ENCODE results near the gene ACYP1.
"Not testable (repeated sequence)": the region's sequence is repeated elsewhere in the genome, so short reads cannot be mapped to it uniquely, and the experiment has no call there.

ACYP1 gene

DNA sequence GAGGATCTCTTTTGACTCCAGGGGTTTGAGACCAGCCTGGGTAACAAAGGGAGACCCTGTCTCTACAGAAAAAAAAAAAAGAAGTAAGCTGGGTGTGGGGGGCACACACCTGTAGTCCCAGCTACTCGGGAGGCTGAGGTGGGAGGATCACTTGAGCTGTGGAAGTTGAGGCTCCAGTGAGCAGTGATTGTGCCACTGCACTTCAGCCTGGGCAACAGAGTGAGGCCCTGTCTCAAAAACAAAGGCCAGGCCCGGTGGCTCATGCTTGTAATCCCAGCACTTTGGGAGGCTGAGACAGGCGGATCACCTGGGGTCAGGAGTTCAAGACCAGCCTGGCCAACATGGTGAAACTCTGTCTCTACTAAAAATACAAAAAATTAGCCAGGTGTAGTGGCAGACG is 3.9 kb upstream of the ACYP1 start:
- not testable (repeated sequence) for DNase-seq

DNA sequence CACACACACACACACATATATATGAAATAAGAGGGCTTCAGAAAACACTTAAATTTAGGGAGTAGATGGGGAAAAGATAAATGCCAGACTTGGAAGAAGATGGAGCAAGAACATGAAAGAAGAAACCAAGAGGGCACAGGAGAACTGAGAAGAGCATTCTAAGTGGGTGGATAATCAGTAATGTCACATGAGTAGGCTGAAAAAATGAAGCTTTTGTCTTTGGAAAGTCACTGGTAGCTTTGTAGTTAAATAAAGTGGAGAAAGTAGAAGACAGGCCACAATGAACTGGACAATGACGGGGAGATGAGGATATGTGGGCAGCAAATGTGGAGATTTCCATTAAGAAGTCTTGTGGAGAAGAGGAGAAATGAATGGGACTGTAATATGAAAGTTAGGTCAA is 3.4 kb upstream of the ACYP1 start:
- no peak for DNase-seq

DNA sequence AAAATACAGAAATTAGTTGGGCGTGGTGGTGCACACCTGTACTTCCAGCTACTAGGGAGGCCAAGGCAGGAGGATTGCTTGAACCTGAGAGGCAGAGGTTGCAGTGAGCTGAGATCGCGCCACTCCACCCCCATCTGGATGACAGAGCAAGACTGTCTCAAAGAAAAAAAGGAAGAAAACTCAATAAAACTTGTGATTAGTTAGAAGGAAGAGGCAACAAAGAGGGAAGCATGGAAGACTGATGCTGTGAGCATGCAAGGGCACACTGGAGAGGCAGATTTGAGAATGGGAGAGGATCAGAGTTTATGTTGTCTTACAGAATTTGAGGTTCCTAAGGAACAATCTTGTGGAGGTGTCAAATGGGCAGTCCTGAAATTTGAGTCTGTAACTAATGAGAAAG is 2.9 kb upstream of the ACYP1 start:
- no peak for DNase-seq

DNA sequence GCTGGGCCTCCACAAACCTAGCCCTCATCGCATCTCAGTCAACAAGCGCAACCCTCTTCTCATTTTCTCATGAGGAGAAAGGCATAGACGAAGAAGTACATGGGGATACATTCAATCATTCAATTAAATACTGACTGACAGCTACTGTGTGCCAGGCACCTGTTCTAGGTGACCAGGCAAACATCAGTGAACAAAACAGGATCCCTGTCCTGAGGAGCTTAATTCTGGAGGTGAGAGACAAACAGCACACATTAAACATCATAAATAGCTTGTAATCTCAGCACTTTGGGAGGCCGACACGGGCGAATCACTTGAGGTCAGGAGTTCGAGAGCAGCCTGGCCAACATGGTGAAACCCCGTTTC is 362 bp upstream of the ACYP1 start:
- DNase-seq, result no peak

DNA sequence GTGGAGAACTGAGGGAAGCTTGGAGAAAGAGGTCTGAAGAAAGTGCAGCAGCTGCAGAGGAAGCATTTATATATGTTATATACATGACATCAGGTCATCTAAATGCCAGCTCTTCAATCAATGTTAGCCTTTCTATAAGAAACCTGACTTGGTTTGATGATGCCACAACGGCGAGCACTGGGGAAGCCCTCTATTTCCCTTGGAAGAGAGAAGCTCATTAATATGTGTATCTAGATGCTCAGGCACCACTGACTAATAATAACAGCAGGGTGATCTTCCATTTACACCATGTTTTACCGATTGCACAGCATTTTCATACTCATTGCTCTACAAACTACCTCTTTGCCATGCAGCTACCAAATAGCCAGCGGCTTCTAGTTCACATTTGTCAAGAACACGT is 811 bp downstream of the ACYP1 start:
- DNase-seq, result no peak

DNA sequence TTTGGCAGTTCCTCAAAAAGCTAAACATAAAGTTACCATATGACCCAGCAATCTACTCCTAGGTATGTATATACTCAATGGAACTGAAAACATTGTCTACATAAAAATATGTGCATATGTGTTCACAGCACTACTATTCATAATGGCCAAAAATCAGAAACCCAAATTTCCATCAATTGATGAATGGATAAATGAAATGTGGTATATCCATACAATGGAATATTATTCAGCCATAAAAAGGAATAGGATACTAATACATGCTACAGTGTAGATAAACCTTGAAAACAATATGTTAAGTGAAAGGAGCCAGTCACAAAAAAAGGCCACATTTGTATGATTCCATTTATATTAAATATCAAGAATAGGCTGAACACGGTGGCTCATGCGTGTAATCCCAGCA is 3.4 kb downstream of the ACYP1 start:
- DNase-seq, result no peak

DNA sequence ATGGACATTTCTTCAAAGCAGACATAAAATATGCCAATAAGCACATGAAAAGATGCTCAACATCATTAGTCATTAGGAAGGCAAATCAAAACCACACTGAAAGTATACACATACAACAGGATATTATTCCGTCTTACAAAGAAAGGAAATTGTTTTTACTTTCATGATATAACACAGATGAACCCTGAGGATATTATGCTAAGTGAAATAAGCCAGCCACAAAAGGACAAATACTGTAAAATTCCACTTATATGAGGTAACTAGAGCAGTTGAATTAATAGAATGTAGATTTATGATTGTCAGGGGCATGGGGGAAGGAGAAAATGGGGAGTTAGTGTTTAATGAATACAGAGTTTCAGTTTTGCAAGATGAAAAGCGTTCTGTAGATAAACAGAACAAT is 4.2 kb downstream of the ACYP1 start:
- no peak for DNase-seq

DNA sequence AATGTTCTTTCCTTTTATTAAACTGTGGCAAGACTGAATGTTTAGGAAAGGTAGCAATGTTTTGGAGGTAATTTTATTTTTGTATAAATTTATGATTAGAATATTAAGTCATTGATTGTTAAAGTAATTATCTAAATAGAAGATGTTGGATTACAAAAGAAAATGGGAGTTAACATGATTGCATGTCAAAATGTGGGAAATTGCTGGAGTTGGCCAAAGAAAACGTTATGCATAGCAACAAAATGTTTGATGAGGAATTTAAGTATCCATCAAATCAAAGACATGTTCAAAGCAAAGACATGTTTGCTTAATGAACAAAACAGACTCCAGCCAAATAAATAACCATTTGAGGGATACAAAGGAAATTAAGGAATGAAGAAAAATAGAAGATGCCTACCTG is 9.4 kb downstream of the ACYP1 start:
- DNase-seq, result no peak

DNA sequence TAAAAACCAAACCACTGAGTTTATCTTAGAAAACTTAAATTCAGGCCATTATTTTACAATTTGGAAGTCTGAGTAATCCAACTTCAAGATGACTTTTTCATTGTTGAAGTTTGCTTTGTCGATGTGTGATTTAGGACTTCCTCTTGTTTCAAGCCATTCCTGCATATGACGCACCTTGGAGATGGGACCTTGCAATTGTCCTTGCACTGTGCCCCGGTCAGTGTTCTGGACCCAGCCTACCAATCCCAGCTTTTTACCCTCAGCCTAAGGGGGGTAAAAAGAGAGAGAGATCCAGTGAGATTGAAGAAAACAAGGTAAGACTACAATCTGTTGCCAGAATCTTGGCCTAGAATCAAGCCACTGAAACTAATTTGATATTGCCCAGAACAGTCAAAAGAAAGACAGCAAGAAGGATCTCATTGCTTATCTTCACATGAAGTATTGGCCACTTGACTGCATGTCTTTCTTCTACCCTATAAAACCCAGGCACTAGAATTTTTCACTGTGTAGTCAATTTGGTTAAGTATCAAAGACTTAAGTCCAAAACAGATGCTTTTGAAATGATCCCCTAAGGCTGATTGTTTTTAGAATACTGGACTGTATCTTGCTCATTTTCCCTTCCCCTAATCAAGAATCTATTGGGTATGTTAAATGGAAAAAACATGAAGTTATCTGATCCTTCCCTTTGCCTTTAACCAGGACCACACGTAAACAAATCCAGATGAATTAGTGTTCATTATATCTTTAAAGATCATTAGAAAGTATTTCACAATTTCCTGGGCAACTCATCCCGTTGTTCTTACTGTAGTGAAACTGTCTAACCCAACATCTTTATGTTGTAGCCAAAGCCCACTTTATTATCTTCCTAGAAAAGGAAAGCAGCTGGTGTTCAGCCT is 10.2 kb downstream of the ACYP1 start:
- no peak for DNase-seq

DNA sequence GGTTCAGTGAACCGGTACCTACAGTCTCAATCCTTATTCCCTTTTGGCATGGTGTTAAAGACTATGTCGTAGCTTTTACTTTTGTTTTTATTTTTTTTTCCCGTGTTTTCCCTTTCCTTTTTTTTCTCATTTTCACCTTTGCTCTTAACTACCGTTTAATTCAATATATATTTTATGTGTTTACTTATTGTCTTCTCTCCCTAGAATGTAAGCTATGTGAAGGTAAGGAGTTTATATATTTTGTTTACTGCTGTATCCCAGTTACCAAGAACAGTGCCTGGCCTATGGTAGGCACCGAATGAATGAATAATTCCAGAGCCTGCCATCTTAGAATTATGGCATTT is 12.3 kb downstream of the ACYP1 start:
- DNase-seq, result no peak

DNA sequence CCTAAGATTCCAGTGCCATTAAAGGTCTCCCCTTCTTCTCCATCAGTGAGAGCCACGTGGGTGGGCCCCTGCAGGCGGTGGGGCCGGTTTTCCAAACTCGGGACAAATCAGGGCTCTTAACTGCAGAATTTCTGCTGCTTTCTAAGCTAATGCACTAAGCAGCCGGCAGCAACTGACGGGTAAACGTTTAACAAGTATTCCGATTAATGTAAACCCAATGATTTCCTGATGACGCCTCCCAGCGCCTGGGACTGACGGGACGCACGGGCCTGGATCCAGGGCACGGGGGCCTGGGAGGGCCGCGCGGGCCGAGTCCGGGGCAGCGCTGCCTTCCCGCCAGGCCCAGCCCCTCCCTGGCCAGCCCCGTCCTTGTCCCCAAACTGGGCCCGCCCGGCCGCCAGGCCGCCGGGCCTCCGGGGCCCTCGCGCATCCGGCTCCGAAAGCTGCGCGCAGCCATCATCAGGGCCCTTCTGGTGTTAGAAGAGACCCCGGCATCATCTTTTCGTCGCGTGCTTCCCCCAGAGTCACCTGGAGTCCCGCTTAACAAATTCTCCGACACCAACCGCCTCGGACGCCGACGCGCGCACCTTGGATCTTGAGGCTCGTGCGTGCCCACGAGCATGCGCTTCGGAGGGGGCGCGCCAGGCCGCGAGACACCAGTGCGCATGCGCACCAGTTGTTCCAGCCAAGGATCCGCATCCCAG is 12.8 kb downstream of the ACYP1 start, which contains the start of gene MLH3:
TSS of gene MLH3 (minus strand) at position 616 of the 704 bp plus-strand sequence. CDS start 1,812 bp downstream, outside the sequence.
- peak; percentile 87 for DNase-seq

DNA sequence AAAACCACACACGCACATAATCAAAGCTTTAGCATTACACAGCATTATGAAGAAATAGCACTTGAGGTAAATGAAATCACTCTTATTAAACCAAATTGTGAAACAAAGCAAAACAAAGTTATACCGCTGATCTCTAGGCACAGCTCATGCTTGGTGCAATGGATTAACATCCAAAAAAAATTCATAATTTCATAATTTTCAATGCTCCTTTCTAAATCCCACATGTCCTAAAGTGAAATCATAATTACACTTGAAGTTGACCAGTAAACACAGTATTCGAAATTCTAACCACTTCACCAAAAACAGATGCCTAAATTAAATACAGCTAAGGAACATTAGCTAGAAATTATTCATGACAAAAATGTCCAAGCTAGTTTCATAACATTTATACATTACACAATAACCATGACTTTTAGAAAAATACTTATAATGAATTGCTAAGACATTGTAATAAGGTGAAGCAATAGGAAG is 14.1 kb downstream of the ACYP1 start:
- DNase-seq, result no peak

DNA sequence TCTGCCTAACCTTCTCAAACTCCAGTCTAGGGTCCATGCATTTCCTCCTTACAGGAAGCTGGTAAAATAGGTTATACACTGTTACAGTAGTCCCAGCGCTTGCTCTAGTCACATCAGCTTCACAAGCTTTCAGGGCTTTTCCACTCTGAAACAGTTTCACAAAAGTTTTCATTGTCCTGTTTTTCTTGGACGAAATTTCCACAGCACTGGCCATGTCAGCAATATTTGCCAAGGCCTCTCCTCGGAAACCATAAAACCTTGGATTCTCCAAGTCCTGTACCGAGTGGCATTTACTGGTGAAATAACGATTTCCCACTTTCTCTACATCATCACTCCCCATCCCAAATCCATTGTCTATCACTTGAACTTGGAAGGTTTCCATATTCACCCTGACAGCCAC is 14.7 kb downstream of the ACYP1 start:
- DNase-seq, result no peak

DNA sequence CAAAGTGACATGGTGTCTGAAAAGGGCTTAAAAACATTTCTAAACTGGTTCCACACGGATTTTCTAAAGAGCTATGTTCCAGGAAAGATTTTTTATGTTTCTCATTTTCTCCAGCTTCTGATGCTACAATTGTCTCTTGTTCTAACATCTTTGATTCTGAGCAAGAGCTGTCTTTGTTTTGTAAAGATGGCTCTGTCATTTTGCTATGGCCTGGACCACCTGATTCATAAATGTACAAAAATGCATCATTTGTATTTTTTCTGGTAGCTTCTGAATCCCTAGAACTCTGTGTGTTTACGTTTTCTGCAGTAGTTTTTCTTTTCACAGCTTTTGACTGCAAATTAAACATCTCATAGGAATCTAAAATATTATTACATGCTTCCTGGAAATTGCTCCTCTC is 15.7 kb downstream of the ACYP1 start:
- DNase-seq, result no peak

DNA sequence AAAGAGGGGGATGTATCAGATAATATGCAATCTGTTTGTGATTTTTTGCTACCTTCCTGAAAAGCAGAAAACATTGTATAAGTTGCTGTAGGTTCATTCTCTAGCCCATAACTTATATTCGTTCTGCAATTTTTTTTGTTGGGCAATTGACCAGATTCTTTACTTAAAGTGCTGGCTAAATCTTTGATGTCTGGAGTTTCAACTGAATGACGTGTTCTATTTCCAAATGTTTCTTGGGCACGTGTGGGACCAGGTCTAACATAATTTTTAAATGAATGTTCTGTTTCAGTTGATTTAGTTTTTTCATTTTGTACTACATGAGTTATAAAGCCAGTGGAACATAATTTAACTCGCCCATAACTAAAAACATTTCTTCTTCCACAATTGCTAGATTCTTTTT is 16.3 kb downstream of the ACYP1 start:
- DNase-seq, result no peak

DNA sequence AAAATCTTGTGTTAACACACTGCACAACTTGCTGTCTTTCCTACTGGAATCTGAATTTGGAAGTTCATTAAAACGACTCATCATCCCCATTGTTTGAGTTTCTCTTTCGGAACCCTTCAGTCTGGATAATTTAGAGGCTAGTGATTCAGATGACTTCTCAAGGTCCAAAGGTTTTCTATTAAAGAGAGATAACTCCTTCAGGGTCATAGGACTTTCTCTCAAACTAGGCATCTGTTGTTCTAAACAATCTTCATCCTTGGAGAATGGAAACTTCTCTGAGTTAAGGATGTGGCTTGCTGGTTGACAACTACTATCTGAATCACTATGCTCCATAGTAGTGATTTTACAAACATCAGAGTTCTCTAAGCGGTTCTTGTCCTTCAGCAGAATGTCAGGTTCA is 16.9 kb downstream of the ACYP1 start:
- DNase-seq, result no peak

DNA sequence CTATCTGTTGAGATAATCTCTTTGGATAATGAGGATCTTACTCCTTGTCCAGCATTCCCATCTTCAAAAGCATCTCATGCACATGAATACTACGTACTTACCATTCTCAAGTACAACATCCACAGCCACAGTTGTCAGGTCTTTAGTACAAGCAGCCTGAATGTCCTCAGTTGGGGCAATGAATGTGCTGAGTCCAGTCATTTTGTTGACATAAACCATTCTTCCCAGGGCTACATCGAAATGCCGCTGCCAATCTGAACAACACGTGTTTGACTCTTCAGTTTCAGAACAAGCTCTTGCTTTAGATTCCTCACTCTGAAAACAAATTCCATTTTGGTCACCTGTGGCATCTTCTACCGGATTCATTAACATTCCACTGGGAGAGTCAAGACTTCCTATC is 17.5 kb downstream of the ACYP1 start:
- no peak for DNase-seq

DNA sequence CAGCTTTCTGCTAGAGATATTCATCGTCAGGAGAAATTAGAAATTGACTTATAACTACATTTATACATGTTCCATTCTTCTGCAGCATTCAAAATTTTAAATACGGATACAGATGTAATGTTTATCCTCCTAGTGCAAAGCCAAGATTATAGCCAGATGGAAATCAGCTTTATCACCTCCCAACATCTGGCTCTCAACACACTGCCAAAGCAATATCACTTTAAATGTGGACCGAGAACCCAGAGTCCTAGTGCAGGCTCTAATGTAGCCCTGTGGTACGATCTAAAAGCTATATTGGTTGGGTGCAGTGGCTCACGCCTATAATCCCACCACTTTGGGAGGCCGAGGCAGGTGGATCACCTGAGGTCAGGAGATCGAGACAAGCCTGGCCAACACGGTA is 19.1 kb downstream of the ACYP1 start:
- no peak for DNase-seq

DNA sequence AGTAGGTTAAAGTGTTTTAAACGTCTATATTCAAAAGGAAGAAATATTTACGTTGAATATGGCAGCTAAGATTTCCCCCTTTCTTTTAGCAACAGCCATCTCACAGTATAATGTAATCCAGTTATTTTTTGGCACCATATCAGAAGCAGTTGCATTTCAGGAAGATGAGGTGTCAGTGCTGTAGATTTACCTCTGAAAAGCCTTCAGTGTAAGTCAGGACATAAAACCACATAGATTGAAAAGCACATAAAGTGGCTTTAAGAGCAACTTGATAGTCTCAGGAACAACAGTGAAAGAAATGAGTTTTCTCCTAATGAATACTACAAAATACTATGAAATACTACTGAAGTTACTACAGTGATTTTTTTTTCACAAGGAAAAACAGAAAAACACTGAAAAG is 19.5 kb downstream of the ACYP1 start:
- DNase-seq, result no peak

DNA sequence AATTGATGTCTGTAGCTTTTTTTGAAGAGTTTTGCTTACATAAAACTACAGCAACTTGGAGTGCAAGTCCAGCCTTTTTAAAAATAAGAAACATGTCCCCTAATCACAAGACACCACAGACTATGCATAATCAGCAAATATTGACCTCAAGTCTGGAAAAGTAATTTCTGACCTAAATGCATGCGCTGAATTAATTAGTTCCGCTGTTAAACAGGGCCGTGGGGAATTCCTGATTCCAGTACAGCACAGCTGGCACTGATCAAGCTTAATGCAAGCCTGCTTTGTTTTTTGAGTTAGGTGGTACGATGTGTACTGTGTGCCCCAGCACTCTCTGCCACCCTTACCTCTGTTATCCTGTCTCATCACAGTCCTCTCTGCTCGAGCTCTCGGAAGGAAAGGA is 21.8 kb downstream of the ACYP1 start:
- no peak for DNase-seq

DNA sequence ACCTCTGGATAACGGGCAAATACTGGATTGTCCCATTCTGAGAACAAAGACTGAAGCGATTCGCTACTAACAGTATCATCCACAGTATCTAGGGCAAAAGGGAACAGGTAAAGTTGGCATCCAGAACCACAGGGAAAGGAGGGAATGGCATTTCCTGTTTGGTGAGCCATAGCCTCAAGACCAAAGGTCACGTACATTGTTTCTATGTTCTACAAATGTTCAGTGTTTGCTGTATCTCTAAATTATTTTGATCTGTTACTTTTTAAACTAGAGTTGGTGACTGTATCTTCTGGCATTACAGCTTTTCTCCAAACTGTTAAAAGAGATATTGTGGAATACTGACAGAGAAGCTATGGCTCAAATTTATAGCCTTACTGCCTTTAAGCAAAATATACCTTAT is 22.2 kb downstream of the ACYP1 start:
- no peak for DNase-seq

DNA sequence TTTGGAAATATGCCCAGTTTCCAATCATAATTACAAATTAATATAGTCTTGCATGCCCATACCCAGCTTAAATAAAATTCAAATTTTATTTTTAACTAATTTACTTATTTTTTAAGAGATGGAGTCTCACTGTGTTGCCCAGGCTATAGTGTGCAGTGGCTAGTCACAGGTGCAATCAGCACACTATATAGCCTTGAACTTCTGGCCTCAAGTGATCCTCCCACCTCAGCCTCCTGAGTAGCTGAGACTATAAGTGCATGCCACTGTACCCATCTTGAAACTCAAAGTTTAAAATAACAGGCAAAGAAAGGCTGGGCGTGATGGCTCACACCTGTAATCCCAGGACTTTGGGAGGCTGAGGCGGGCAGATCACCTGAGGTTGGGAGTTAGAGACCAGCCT is 22.9 kb downstream of the ACYP1 start:
- no peak for DNase-seq

DNA sequence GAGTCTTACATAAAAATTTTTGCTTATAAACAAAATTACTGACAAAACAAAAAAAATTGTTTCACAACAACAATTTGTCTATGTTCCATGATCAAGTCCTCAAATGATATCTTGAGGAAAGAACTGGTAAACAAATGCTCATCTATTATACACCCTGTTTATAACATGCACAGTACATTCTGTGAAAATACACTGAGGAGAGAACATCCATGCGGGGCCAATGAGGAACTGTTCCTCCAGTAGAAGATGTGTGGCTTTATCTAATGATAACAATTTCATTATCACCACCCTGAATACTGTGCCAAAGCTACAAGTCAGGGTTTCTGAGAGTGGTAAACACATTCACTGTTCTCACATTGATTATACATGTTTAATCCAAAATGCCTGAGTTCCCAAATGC is 23.3 kb downstream of the ACYP1 start:
- DNase-seq, result no peak

DNA sequence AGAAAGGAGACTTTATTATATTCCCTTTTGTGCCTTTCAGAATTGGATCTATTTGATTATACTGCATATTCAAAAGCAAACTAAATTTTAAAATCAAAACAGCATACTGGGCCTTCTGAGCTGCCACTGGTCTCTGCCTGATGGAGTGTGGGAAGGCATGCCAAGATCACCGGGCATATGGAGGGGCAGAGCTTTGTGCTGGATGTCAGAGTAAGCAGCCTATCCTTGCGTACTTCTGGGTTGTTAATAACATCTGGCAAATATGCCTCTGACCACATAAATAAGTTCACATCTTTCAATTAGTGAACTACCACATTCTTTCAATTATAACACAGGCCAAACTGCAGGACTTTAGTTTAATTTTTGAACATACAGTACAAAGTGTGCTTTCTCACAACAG is 30.9 kb downstream of the ACYP1 start:
- no peak for DNase-seq

DNA sequence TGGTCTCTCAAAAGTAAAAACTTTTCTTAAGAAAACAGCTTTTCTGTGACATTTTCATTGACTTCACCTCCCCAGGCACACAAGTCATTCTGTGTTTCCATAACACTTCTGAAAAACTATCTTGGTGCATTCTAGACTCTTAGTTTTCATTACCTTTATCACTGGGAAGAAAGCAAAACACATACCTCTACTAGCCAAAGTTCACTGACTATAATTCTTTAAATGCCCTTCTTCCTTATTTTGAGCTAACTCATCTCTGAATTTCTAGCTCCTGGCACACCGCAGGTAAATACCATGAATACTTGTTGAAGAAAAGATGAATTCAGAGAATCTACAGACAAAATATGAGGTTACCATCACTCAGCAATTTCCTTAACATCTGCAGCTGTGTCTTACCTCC is 33.7 kb downstream of the ACYP1 start:
- no peak for DNase-seq
